A549 (cell line): ENCODE data around the gene CCL19. TPM values are rescaled to one million over a fixed set of nuclear protein-coding genes. Genes with fewer than 3 reads are reported as not detected.

Experiments
- ATAC-seq, 2 experiments: fragments of 200-7000 bp in 1 of 2; fragments of >200 bp in 1 of 2; cut with Nextera tagmentation in 1 of 2; cut with Tn5 transposase in 1 of 2; 3 replicates each; pipeline versions ENCODE4 v1.8.0 to v1.9.1; 2018 to 2020; ENCODE audit warnings: mild to moderate bottlenecking in 1 of 2, moderate library complexity in 1 of 2
- CTCF ChIA-PET: fragments of 300-600 bp; sonication (Branson Sonifier 250); formaldehyde crosslinking; extraction: SDS; loops from one replicate; lab custom pipeline; 2021; ENCODE audit warnings: antibody characterized with exemption, inconsistent platforms; lab: Yijun Ruan, JAX
- POLR2A ChIA-PET: fragments of 350-600 bp; formaldehyde crosslinking; extraction: SDS; loops from one replicate; lab custom pipeline; 2021; ENCODE audit warnings: antibody characterized with exemption, inconsistent platforms; lab: Yijun Ruan, JAX
- DNase-seq, 2 experiments: peaks; one replicate each; pipeline versions ENCODE4 v3.0.0 to v3.0.0-alpha.2; 2011 to 2016; ENCODE audit warnings: low read depth in 1 of 2, low spot score in 1 of 2
- FAIRE-seq: peaks from 2 replicates; lab custom pipeline; 2011; peaks lifted over from hg19 to GRCh38; lab: Jason Lieb, UNC
- H3K27ac ChIP-seq, 2 experiments: fragments of >200 bp; sonication (Bioruptor Twin); formaldehyde crosslinking; 3 replicates each; pipeline ENCODE4 v1.5.1; 2016 to 2017
- H3K4me1 ChIP-seq: fragments of >200 bp; sonication (Bioruptor Twin); formaldehyde crosslinking; 3 replicates; pipeline ENCODE4 v1.6.1; 2016
- H3K4me2 ChIP-seq: fragments of >200 bp; sonication (Bioruptor Twin); formaldehyde crosslinking; 3 replicates; pipeline ENCODE4 v1.6.1; 2016
- H3K4me3 ChIP-seq: fragments of >200 bp; sonication (Bioruptor Twin); formaldehyde crosslinking; 3 replicates; pipeline ENCODE4 v1.5.1; 2016
- H3K9me3 ChIP-seq: fragments of >200 bp; sonication (Bioruptor Twin); formaldehyde crosslinking; 3 replicates; pipeline ENCODE4 v1.6.1; 2016
- CBX8 ChIP-seq: fragments of 200-600 bp; sonication (generic); IDR thresholded peaks from 2 replicates; pipeline ENCODE4 v1.6.1; 2016
- FOSB ChIP-seq: fragments of 250-450 bp; sonication (Bioruptor Pico); IDR thresholded peaks from 2 replicates; pipeline ENCODE4 v1.5.0; 2020; ENCODE audit warnings: mild to moderate bottlenecking, moderate library complexity
- FOSL2 ChIP-seq, 2 experiments: fragments of 450-650 bp in 1 of 2; fragments of >200 bp in 1 of 2; sonication (Bioruptor Twin) in 1 of 2; formaldehyde crosslinking; IDR thresholded peaks; 2 replicates each; pipeline versions ENCODE4 v1.5.0 to v1.6.1; 2016 to 2020; ENCODE audit warnings: mild to moderate bottlenecking in 1 of 2, moderate library complexity in 1 of 2
- FOXS1 ChIP-seq: fragments of 250-450 bp; sonication (Bioruptor Pico); IDR thresholded peaks from 2 replicates; pipeline ENCODE4 v1.5.0; 2020; ENCODE audit warnings: mild to moderate bottlenecking, moderate library complexity
- HDAC2 ChIP-seq: fragments of 200-600 bp; sonication (generic); IDR thresholded peaks from 2 replicates; pipeline ENCODE4 v1.6.1; 2016
- HOXA7 ChIP-seq: fragments of 250-450 bp; sonication (Bioruptor Pico); IDR thresholded peaks from 2 replicates; pipeline ENCODE4 v1.5.0; 2020; ENCODE audit warnings: mild to moderate bottlenecking, moderate library complexity
- HOXB5 ChIP-seq: fragments of 250-450 bp; sonication (Bioruptor Pico); IDR thresholded peaks from 2 replicates; pipeline ENCODE4 v1.5.0; 2020; ENCODE audit warnings: mild to moderate bottlenecking, moderate library complexity
- JUN ChIP-seq, 2 experiments: fragments of >200 bp; sonication (Bioruptor Twin); formaldehyde crosslinking; IDR thresholded peaks; 2 replicates in 1 of 2; 3 replicates in 1 of 2; pipeline ENCODE4 v1.6.1; 2016 to 2017
- KDM1A ChIP-seq: fragments of 200-600 bp; sonication (generic); IDR thresholded peaks from 2 replicates; pipeline ENCODE4 v1.6.1; 2016; ENCODE audit warnings: low read depth, mild to moderate bottlenecking
- KDM5A ChIP-seq: fragments of 200-600 bp; sonication (generic); IDR thresholded peaks from 2 replicates; pipeline ENCODE4 v1.6.1; 2016; ENCODE audit warnings: antibody characterized with exemption, mild to moderate bottlenecking
- MAFK ChIP-seq: fragments of 450-650 bp; IDR thresholded peaks from 2 replicates; pipeline ENCODE4 v1.6.1; 2014; ENCODE audit not compliant: partially characterized antibody
- NR3C1 ChIP-seq: fragments of >200 bp; sonication (Bioruptor Twin); formaldehyde crosslinking; IDR thresholded peaks from 3 replicates; pipeline ENCODE4 v1.6.1; 2017
- POLR2A ChIP-seq: IDR thresholded peaks from 2 replicates; pipeline ENCODE4 v1.6.1; 2012; ENCODE audit warnings: mild to moderate bottlenecking, low read length
- RARB ChIP-seq: fragments of 250-450 bp; sonication (Bioruptor Pico); IDR thresholded peaks from 2 replicates; pipeline ENCODE4 v1.8.0; 2021; ENCODE audit warnings: mild to moderate bottlenecking, moderate library complexity
- RCOR1 ChIP-seq: fragments of 150-350 bp; IDR thresholded peaks from 2 replicates; pipeline ENCODE4 v1.6.1; 2014; ENCODE audit warnings: antibody characterized with exemption, low read length, low read depth
- RNF2 ChIP-seq: fragments of 200-600 bp; sonication (generic); IDR thresholded peaks from 2 replicates; pipeline ENCODE4 v1.6.1; 2016; ENCODE audit warnings: low read depth, mild to moderate bottlenecking, antibody characterized with exemption, moderate library complexity, borderline replicate concordance
- SMC3 ChIP-seq: fragments of >200 bp; sonication (Bioruptor Twin); formaldehyde crosslinking; IDR thresholded peaks from 3 replicates; pipeline ENCODE4 v1.6.1; 2018; ENCODE audit warnings: inconsistent platforms
- WGBS: methylation state at CpG from one replicate; pipeline ENCODE4 v1.1.6; 2017; ENCODE audit errors: missing lambda C conversion rate; 5-methylcytosine and 5-hydroxymethylcytosine counted together
- polyA plus RNA-seq, 4 experiments: library from polyadenylated mRNA; depleted of rRNA in 3 of 4; stranded (reverse); fragments of >200 nt; fragmentation: RNase III in 1 of 4; extraction: RNeasy Plus Mini Kit Qiagen cat#74134 plus additional on column Dnase treatment in 1 of 4; gene quantifications; 2 replicates in 3 of 4; 3 replicates in 1 of 4; pipeline ENCODE4 v1.2.3, GENCODE V29; 2011 to 2017
- TF ChIP-seq, protein P1 (sequence below): fragments of 200-600 bp; sonication (generic); IDR thresholded peaks from 2 replicates; pipeline ENCODE4 v1.6.1; 2016; ENCODE audit warnings: antibody characterized with exemption, mild to moderate bottlenecking, moderate library complexity
- TF ChIP-seq, protein P2 (sequence below): fragments of 150-350 bp; IDR thresholded peaks from 2 replicates; pipeline ENCODE4 v1.6.1; 2014; ENCODE audit warnings: low read depth, mild to moderate bottlenecking, low read length
- TF ChIP-seq, protein P3 (sequence below): fragments of 450-650 bp; IDR thresholded peaks from 2 replicates; pipeline ENCODE4 v1.6.1; 2014; ENCODE audit warnings: antibody characterized with exemption

The CCL19 gene
- polyA plus RNA-seq, 2 of the 4 experiments (the other 2 are of a cell fraction) = not detected

DNA sequence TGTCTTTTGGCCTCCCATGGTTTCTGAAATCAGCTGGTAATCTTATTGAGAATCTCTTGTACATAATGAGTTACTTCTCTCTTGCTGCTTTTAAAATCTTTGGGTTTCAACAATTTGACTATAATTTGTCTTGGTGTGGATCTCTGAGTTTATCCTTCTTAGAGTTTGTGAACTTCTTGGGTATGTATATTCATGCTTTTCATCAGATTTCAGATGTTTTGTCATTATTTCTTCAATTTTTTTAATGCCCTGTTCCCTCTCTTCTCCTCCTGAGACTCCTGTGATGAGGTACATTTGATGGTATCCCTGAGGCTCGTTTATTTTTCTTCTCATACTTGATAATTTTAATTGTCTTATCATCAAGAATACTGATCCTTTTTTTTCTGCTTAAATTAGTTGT is 21.1 kb upstream of the CCL19 start:
- Histone ChIP-seq H3K9me3 (no peaks in the 10 kb centered on the region), H3K4me3 (no peak overlapping the region), H3K4me1 (no peaks in the 10 kb centered on the region), H3K27ac (no peak overlapping the region), H3K4me2 (no peak overlapping the region)
- no peak for TF ChIP-seq NR3C1
- no peak for TF ChIP-seq SMC3
- TF ChIP-seq RCOR1 = no peak
- TF ChIP-seq RNF2 = no peak
- TF ChIP-seq KDM5A = no peak
- no peak for TF ChIP-seq HOXA7
- TF ChIP-seq, protein P1, sequence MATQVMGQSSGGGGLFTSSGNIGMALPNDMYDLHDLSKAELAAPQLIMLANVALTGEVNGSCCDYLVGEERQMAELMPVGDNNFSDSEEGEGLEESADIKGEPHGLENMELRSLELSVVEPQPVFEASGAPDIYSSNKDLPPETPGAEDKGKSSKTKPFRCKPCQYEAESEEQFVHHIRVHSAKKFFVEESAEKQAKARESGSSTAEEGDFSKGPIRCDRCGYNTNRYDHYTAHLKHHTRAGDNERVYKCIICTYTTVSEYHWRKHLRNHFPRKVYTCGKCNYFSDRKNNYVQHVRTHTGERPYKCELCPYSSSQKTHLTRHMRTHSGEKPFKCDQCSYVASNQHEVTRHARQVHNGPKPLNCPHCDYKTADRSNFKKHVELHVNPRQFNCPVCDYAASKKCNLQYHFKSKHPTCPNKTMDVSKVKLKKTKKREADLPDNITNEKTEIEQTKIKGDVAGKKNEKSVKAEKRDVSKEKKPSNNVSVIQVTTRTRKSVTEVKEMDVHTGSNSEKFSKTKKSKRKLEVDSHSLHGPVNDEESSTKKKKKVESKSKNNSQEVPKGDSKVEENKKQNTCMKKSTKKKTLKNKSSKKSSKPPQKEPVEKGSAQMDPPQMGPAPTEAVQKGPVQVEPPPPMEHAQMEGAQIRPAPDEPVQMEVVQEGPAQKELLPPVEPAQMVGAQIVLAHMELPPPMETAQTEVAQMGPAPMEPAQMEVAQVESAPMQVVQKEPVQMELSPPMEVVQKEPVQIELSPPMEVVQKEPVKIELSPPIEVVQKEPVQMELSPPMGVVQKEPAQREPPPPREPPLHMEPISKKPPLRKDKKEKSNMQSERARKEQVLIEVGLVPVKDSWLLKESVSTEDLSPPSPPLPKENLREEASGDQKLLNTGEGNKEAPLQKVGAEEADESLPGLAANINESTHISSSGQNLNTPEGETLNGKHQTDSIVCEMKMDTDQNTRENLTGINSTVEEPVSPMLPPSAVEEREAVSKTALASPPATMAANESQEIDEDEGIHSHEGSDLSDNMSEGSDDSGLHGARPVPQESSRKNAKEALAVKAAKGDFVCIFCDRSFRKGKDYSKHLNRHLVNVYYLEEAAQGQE = no peak
- TF ChIP-seq KDM1A = no peak
- no peak for TF ChIP-seq POLR2A
- no peak for TF ChIP-seq HDAC2
- TF ChIP-seq FOSB (CRISPR knock-in tag) = no peak
- TF ChIP-seq RARB (CRISPR knock-in tag) = no peak
- TF ChIP-seq MAFK = no peak
- TF ChIP-seq, protein P2, sequence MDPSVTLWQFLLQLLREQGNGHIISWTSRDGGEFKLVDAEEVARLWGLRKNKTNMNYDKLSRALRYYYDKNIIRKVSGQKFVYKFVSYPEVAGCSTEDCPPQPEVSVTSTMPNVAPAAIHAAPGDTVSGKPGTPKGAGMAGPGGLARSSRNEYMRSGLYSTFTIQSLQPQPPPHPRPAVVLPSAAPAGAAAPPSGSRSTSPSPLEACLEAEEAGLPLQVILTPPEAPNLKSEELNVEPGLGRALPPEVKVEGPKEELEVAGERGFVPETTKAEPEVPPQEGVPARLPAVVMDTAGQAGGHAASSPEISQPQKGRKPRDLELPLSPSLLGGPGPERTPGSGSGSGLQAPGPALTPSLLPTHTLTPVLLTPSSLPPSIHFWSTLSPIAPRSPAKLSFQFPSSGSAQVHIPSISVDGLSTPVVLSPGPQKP = no peak
- TF ChIP-seq FOSL2 (IDR thresholded peaks at IDR 0.05) = no peak
- TF ChIP-seq FOSL2 (CRISPR knock-in tag; IDR thresholded peaks at IDR 0.05) = no peak
- TF ChIP-seq, protein P3, sequence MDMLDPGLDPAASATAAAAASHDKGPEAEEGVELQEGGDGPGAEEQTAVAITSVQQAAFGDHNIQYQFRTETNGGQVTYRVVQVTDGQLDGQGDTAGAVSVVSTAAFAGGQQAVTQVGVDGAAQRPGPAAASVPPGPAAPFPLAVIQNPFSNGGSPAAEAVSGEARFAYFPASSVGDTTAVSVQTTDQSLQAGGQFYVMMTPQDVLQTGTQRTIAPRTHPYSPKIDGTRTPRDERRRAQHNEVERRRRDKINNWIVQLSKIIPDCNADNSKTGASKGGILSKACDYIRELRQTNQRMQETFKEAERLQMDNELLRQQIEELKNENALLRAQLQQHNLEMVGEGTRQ = no peak
- ATAC-seq (no peak), DNase-seq (no peak), FAIRE-seq (peak; percentile 23)
- POLR2A ChIA-PET = no interaction called here
- WGBS = 0% methylated on average over 1 of the region's 1 CpG
- CTCF ChIA-PET = interaction anchor here (0.6 to 8.1 kb wide), 3 partner anchors 11 to 569 kb away, joined by 3 to 87 read pairs (median 3); no protein-coding TSS in a partner anchor

DNA sequence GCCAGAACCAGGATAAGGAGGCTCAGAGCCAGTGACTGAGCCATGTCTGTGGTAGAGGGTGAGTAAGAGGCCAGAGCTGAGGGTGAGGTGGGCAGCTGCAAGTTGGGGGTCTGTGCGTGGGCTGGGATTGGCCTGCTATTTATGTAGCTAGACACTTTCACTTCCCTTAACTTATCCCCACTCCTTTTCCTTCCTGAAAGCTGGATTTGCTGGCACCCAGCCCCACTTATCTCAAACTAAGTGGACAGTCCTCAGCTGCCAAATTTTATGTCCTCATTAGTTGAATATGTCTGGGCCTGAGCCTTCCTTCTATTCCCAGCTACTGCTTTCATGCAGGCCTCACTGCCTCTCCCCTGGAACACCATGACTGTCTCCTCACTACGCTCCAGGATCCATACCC is 18.9 kb upstream of the CCL19 start, which contains the start of gene CCL21:
Gene CCL21, minus strand, starts transcription at position 114 of the 400 bp plus-strand sequence. Its CDS starts 70 bp downstream, at position 44.
- no peak within 1 kb of the TSS for H3K4me2 ChIP-seq
- FAIRE-seq = no peak

More for the DNA sequence above, 18.9 kb upstream of the CCL19 start, which contains the start of gene CCL21:
- H3K9me3 ChIP-seq = no peaks in the 10 kb centered on the region
- DNase-seq (no peak), ATAC-seq (no peak; a peak in 1 of 6 replicates)
- no peaks in the 10 kb centered on the region for H3K4me1 ChIP-seq
- POLR2A ChIA-PET = no interaction called here
- H3K4me3 ChIP-seq = no peak within 1 kb of the TSS
- H3K27ac ChIP-seq = no peak within 1 kb of the TSS
- CTCF ChIA-PET = interaction anchor here (0.7 to 3.7 kb wide), 6 partner anchors 10 to 1202 kb away, joined by 4 to 43 read pairs (median 6); no protein-coding TSS in a partner anchor
- 63% methylated on average over 2 of the region's 2 CpGs for WGBS
- TF ChIP-seq FOXS1 (CRISPR knock-in tag) = no peak
- no peak for TF ChIP-seq JUN (IDR thresholded peaks at IDR 0.05)
- TF ChIP-seq HOXB5 (CRISPR knock-in tag) = no peak
- no peak for TF ChIP-seq CBX8
